MG63 (cell line): ENCODE results near the gene ECI2. TPM values are rescaled to one million over a fixed set of nuclear protein-coding genes. Genes with fewer than 3 reads are reported as not detected.
A peak's percentile ranks its signal among the peaks of the same experiment; 100 is the strongest.

ENCODE experiments used
- DNase-seq: peaks from one replicate; pipeline ENCODE4 v3.0.0-alpha.2; 2020
- H3K27me3 ChIP-seq: fragments of 250-450 bp; sonication (Bioruptor Pico); 2 replicates; pipeline ENCODE4 v1.5.1; 2020; ENCODE audit warnings: mild to moderate bottlenecking, moderate library complexity
- H3K36me3 ChIP-seq: fragments of 250-450 bp; sonication (Bioruptor Pico); 2 replicates; pipeline ENCODE4 v1.5.1; 2020; ENCODE audit warnings: mild to moderate bottlenecking, moderate library complexity
- H3K4me3 ChIP-seq: fragments of 250-450 bp; sonication (Bioruptor Pico); 2 replicates; pipeline ENCODE4 v1.5.1; 2020; ENCODE audit warnings: mild to moderate bottlenecking, moderate library complexity
- H3K9me3 ChIP-seq: fragments of 250-450 bp; sonication (Bioruptor Pico); 2 replicates; pipeline ENCODE4 v1.5.1; 2020; ENCODE audit warnings: mild to moderate bottlenecking, moderate library complexity
- total RNA-seq: library from RNA; depleted of rRNA; stranded (reverse); fragments of >200 nt; shearing (Covaris generic); gene quantifications from 2 replicates; pipeline ENCODE4 v1.2.3, GENCODE V29; 2014; ENCODE audit warnings: low replicate concordance; rRNA removed

The ECI2 gene
- 45.9 and 64.2 TPM in 2 replicates for total RNA-seq

- Histone ChIP-seq H3K9me3 (no peaks in the 10 kb centered on the region), H3K27me3 (no peaks in the 10 kb centered on the region), H3K4me3 (peak within 1 kb of the TSS; percentile 77), H3K36me3 (peaks cover 7% of the 10 kb centered on the region)
- DNase-seq: peak; percentile 64
Observed at GRCh38 chr6:4134841-4135664, at the start of gene ECI2. Gene ECI2, minus strand, starts transcription at chr6:4135575. Its CDS starts 15 bp downstream, at chr6:4135560.

DNA sequence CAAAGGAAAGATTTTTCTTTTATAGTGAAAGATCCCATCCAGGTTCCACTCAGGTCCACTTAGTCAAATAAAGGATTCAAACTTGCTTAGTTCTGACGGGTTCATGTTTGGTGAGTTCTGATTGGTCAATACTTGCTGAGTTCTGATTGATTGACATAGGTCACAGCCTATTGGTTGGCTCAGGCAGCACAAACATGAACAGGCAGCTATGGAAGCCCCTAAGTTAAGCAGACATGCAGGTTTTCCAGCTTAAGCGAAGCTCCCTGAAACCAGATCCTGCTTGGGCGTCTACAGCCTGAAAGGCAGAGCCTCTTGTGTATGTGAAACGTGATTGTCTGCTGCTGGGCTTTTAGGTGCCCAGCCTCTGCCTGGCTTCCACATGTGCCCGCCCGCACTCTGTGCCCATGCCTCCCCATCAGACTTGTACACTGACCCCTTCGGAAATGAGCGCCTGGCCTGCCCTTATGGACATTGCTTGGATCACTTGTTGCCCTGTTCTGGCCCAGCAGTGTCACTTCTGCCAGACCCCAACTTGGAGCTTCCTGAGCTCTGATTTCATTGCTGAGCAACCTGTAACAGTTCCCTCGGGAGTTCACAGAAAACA lies 45.4 kb upstream of the ECI2 start:
- Histone ChIP-seq H3K27me3 (no peaks in the 10 kb centered on the region), H3K36me3 (no peaks in the 10 kb centered on the region), H3K9me3 (no peaks in the 10 kb centered on the region), H3K4me3 (no peak overlapping the region)
- DNase-seq: no peak

DNA sequence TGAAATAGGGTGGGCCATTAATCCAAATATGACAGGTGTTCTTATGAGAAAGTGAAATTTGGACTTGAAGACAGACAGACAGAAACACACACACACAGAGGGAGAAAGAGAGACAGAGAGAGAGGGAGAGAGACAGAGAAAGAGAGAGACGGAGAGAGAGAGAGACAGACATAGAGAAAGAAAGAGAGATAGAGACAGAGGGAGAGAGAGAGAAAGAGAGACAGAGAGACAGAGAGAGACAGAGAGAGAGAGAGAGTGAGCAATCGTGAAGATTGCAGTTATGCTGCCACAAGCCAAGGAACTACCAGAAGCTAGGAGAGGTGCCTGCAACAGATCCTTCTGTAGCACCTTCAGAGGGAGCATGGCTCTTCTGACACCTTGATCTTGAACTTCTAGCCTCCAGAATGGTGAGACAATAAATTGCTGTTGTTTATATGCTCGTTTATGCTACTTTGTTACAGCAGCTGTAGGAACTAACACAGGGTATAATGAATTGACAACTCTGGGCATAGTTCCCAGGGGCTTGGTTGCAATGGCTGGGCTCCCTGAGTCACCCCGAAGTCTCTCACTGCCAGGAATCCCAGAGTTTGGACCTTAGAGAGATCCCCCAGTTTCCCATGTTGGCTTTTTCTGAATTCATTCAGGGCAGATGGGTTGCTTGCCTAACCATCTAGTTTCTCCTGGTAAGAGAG lies 44.7 kb upstream of the ECI2 start:
- DNase-seq: no peak

GRCh38 chr6:4178737-4179333 lies 43.5 kb upstream of the ECI2 start:
- DNase-seq: no peak
- Histone ChIP-seq H3K9me3 (no peaks in the 10 kb centered on the region), H3K36me3 (no peaks in the 10 kb centered on the region), H3K4me3 (no peak overlapping the region), H3K27me3 (no peaks in the 10 kb centered on the region)

More for the DNA sequence above, 44.7 kb upstream of the ECI2 start:
- Histone ChIP-seq H3K27me3 (no peaks in the 10 kb centered on the region), H3K4me3 (no peak overlapping the region), H3K36me3 (no peaks in the 10 kb centered on the region), H3K9me3 (no peaks in the 10 kb centered on the region)

- no peaks in the 10 kb centered on the region for H3K36me3 ChIP-seq
- H3K4me3 ChIP-seq: no peak overlapping the region
- DNase-seq: no peak
- H3K9me3 ChIP-seq: no peaks in the 10 kb centered on the region
- no peaks in the 10 kb centered on the region for H3K27me3 ChIP-seq
Observed at GRCh38 chr6:4176907-4177306, 41.5 kb upstream of the ECI2 start.

DNA sequence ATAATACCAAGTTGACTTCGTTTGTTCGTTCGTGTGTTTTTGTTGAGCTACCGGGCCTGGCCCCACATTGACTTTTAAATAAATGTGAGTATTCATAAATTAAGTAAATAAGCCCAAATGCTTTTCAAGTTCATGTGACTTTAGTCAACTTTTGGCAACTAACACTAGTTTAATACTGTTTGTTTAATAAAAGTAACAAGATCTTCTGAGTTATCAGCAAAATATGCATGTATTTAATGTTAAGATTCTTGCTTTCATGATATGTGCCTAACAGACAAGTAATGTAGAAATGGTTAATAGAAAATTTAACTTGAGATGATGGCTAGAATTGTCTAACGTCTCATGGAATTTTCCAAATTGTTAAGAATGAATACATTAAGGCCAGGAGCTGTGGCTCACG lies 38.7 kb upstream of the ECI2 start:
- no peaks in the 10 kb centered on the region for H3K9me3 ChIP-seq
- no peak for DNase-seq
- H3K4me3 ChIP-seq: no peak overlapping the region
- H3K27me3 ChIP-seq: no peaks in the 10 kb centered on the region
- no peaks in the 10 kb centered on the region for H3K36me3 ChIP-seq

DNA sequence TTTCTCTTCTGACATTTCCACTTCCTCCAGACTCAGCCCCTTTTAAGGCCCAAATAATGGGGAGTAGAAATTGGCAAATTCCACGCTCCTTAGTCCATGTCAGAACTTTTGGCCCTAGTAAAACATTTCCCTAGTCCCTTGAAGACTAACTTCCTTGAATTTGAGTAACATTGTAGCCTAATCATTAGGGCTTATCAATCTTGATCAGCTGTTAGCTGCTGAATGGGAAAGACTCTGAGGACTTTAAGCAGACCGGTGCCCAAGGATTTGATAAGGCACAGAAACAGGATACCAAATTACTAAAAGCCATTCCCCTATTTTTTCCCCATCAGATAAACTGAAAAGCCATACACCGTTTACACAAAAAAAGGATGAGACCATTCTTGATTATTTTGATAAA lies 37.0 kb upstream of the ECI2 start:
- Histone ChIP-seq H3K9me3 (no peaks in the 10 kb centered on the region), H3K4me3 (no peak overlapping the region), H3K36me3 (no peaks in the 10 kb centered on the region), H3K27me3 (no peaks in the 10 kb centered on the region)
- no peak for DNase-seq

GRCh38 chr6:4170297-4170696 lies 34.9 kb upstream of the ECI2 start:
- Histone ChIP-seq H3K9me3 (no peaks in the 10 kb centered on the region), H3K27me3 (no peaks in the 10 kb centered on the region), H3K36me3 (no peaks in the 10 kb centered on the region), H3K4me3 (no peak overlapping the region)
- no peak for DNase-seq

DNA sequence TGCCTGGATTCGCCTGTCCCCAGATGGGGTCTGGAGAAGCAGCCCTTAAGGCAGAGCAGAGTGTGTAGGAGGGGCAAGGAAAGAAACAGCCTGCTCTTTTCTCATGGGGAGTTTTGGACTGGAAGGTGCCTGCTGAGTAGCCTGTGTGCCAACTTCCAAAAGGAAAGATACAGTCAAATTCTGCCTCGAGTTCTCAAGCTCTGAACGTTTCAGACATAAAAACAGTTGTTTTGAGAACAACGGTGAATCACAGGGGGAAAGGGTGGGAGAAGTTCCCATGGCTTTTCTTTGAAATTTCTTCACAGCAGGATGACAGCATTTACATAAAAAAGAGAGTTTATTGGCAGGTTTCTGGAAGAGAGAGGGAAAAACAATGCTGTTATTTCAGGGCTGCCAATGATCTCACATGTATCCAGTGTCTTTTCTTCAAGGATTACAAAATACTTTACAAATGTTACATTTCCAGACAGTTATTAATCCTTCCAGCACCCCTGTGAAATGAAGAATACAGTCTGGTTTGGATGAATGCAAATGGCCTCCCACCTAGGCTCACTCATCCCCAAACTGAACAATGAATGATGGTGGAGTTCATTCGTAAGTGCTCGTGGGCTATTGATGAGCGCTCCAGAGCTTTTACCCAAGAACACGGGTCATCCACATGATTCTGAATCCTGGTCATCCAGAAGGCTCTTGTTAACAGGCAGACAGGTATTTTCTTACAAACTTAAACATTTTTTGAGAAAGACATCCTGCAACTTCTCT lies 33.8 kb upstream of the ECI2 start:
- Histone ChIP-seq H3K4me3 (no peak overlapping the region), H3K36me3 (no peaks in the 10 kb centered on the region), H3K9me3 (no peaks in the 10 kb centered on the region), H3K27me3 (no peaks in the 10 kb centered on the region)
- no peak for DNase-seq

GRCh38 chr6:4167833-4168232 lies 32.5 kb upstream of the ECI2 start:
- DNase-seq: no peak
- no peaks in the 10 kb centered on the region for H3K36me3 ChIP-seq
- no peak overlapping the region for H3K4me3 ChIP-seq
- H3K9me3 ChIP-seq: no peaks in the 10 kb centered on the region
- no peaks in the 10 kb centered on the region for H3K27me3 ChIP-seq

- no peaks in the 10 kb centered on the region for H3K36me3 ChIP-seq
- H3K4me3 ChIP-seq: no peak overlapping the region
- no peaks in the 10 kb centered on the region for H3K9me3 ChIP-seq
- DNase-seq: no peak
- no peaks in the 10 kb centered on the region for H3K27me3 ChIP-seq
Observed at GRCh38 chr6:4167123-4167522, 31.7 kb upstream of the ECI2 start.

- Histone ChIP-seq H3K36me3 (no peaks in the 10 kb centered on the region), H3K27me3 (no peaks in the 10 kb centered on the region), H3K9me3 (no peaks in the 10 kb centered on the region), H3K4me3 (no peak overlapping the region)
- DNase-seq: peak; percentile 49
Observed at GRCh38 chr6:4164456-4164855, 29.1 kb upstream of the ECI2 start.

GRCh38 chr6:4164117-4164442 lies 28.7 kb upstream of the ECI2 start:
- H3K36me3 ChIP-seq: no peaks in the 10 kb centered on the region
- H3K4me3 ChIP-seq: no peak overlapping the region
- no peaks in the 10 kb centered on the region for H3K9me3 ChIP-seq
- DNase-seq: no peak
- H3K27me3 ChIP-seq: no peaks in the 10 kb centered on the region

- no peak for DNase-seq
- Histone ChIP-seq H3K4me3 (no peak overlapping the region), H3K27me3 (no peaks in the 10 kb centered on the region), H3K36me3 (no peaks in the 10 kb centered on the region), H3K9me3 (no peaks in the 10 kb centered on the region)
Observed at GRCh38 chr6:4163408-4164116, 28.2 kb upstream of the ECI2 start.

DNA sequence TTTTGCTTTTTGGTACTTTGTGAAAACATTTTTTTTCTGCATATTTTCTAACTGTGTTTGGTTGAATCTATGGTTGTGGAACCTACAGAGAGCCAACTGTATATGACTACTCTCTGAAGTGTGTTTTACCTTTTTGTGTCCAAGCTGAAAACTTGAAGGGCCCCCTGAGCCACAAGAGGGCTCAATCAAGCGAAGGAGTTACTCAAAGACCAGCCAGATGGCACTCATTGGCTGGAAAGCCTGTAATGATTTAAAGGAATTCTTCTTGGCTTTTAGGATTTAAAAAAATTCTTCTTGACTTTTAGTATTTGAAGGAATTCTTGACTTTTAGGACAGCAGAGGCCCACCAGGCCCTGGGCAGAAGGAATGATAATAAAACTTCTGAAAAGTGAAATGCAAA lies 27.0 kb upstream of the ECI2 start:
- H3K9me3 ChIP-seq: no peaks in the 10 kb centered on the region
- H3K36me3 ChIP-seq: no peaks in the 10 kb centered on the region
- DNase-seq: no peak
- no peak overlapping the region for H3K4me3 ChIP-seq
- no peaks in the 10 kb centered on the region for H3K27me3 ChIP-seq

GRCh38 chr6:4159491-4159890 lies 24.1 kb upstream of the ECI2 start:
- H3K36me3 ChIP-seq: no peaks in the 10 kb centered on the region
- H3K9me3 ChIP-seq: no peaks in the 10 kb centered on the region
- H3K4me3 ChIP-seq: no peak overlapping the region
- H3K27me3 ChIP-seq: no peaks in the 10 kb centered on the region
- DNase-seq: no peak
